Mesenchymal stem cell (in vitro differentiated cells and primary cell): Measurements from ENCODE around the gene AHNAK.

ENCODE experiments used
- DNase-seq: peaks from one replicate; pipeline ENCODE4 v3.0.0-alpha.2; 2013
- H2AFZ ChIP-seq: one replicate; pipeline ENCODE4 v1.6.1; 2013; ENCODE audit warnings: low read depth, mild to moderate bottlenecking, control low read depth, inconsistent platforms, low read length, moderate library complexity
- H2AK5ac ChIP-seq: 2 replicates; pipeline ENCODE4 v1.6.1; 2013; ENCODE audit warnings: low read length, moderate library complexity, mild to moderate bottlenecking, inconsistent platforms; ENCODE audit not compliant: severe bottlenecking
- H2BK120ac ChIP-seq: one replicate; pipeline ENCODE4 v1.6.1; 2013; ENCODE audit warnings: low read depth, mild to moderate bottlenecking, inconsistent platforms, low read length, moderate library complexity
- H2BK12ac ChIP-seq, 2 experiments: one replicate each; pipeline ENCODE4 v1.6.1; 2013; ENCODE audit warnings: inconsistent platforms in 2 of 2, low read length in 2 of 2, mild to moderate bottlenecking in 2 of 2, moderate library complexity in 2 of 2, control low read depth in 1 of 2
- H2BK15ac ChIP-seq: one replicate; pipeline ENCODE4 v1.6.1; 2013; ENCODE audit warnings: mild to moderate bottlenecking, low read depth, inconsistent platforms; ENCODE audit not compliant: poor library complexity, severe bottlenecking
- H2BK5ac ChIP-seq: 2 replicates; pipeline ENCODE4 v1.6.1; 2013; ENCODE audit warnings: low read depth, mild to moderate bottlenecking, low read length, control low read depth, inconsistent platforms; ENCODE audit not compliant: poor library complexity, severe bottlenecking
- H3K14ac ChIP-seq, 2 experiments: one replicate each; pipeline ENCODE4 v1.6.1; 2013; ENCODE audit warnings: inconsistent platforms in 2 of 2, low read length in 2 of 2, control low read depth in 1 of 2, mild to moderate bottlenecking in 1 of 2, moderate library complexity in 1 of 2
- H3K18ac ChIP-seq, 2 experiments: one replicate each; pipeline ENCODE4 v1.6.1; 2013; ENCODE audit warnings: inconsistent platforms in 2 of 2, low read length in 2 of 2, control low read depth in 1 of 2, low read depth in 1 of 2, mild to moderate bottlenecking in 1 of 2
- H3K23ac ChIP-seq, 2 experiments: one replicate each; pipeline ENCODE4 v1.6.1; 2013; ENCODE audit warnings: inconsistent platforms in 2 of 2, low read length in 2 of 2, mild to moderate bottlenecking in 2 of 2, moderate library complexity in 2 of 2, control low read depth in 1 of 2
- H3K27ac ChIP-seq: 2 replicates; pipeline ENCODE4 v1.5.1; 2013; ENCODE audit warnings: mild to moderate bottlenecking, moderate library complexity, low read length, control low read depth, inconsistent platforms; ENCODE audit not compliant: poor library complexity, severe bottlenecking
- H3K27me3 ChIP-seq, 2 experiments: 2 replicates each; pipeline versions ENCODE4 v1.6.1 to v1.7.0; 2013; ENCODE audit warnings: low read length in 2 of 2, mild to moderate bottlenecking in 2 of 2, moderate library complexity in 2 of 2, control low read depth in 1 of 2, inconsistent platforms in 1 of 2; ENCODE audit not compliant: control insufficient read depth in 1 of 2, insufficient read depth in 1 of 2
- H3K36me3 ChIP-seq, 2 experiments: 2 replicates each; pipeline versions ENCODE4 v1.6.1 to v1.7.0; 2013; ENCODE audit warnings: low read length in 2 of 2, control low read depth in 1 of 2, inconsistent platforms in 1 of 2, low read depth in 1 of 2, mild to moderate bottlenecking in 1 of 2; ENCODE audit not compliant: insufficient read depth in 2 of 2, control insufficient read depth in 1 of 2
- H3K4ac ChIP-seq, 2 experiments: one replicate each; pipeline ENCODE4 v1.6.1; 2013; ENCODE audit warnings: inconsistent platforms in 2 of 2, low read length in 2 of 2, mild to moderate bottlenecking in 2 of 2, moderate library complexity in 2 of 2, control low read depth in 1 of 2, low read depth in 1 of 2
- H3K4me1 ChIP-seq: 2 replicates; pipeline ENCODE4 v1.6.1; 2013; ENCODE audit warnings: low read depth, low read length, control low read depth; ENCODE audit not compliant: control insufficient read depth, insufficient read depth
- H3K4me2 ChIP-seq: 2 replicates; pipeline ENCODE4 v1.6.1; 2013; ENCODE audit warnings: low read length, mild to moderate bottlenecking, inconsistent platforms; ENCODE audit not compliant: poor library complexity, severe bottlenecking
- H3K4me3 ChIP-seq, 2 experiments: 2 replicates each; pipeline versions ENCODE4 v1.5.1 to v1.7.0; 2013; ENCODE audit warnings: low read length in 2 of 2, mild to moderate bottlenecking in 2 of 2, control low read depth in 1 of 2, low read depth in 1 of 2; ENCODE audit not compliant: insufficient read depth in 1 of 2
- H3K79me1 ChIP-seq: replicated peaks from 2 replicates; pipeline ENCODE4 v1.6.1; 2013; ENCODE audit warnings: mild to moderate bottlenecking, control low read depth, low read length, inconsistent platforms; ENCODE audit not compliant: poor library complexity, severe bottlenecking
- H3K9ac ChIP-seq: 2 replicates; pipeline ENCODE4 v1.7.0; 2013; ENCODE audit warnings: mild to moderate bottlenecking, low read length, moderate library complexity
- H3K9me3 ChIP-seq: 2 replicates; pipeline ENCODE4 v1.7.0; 2013; ENCODE audit warnings: mild to moderate bottlenecking, low read length; ENCODE audit not compliant: control insufficient read depth
- H4K8ac ChIP-seq: one replicate; pipeline ENCODE4 v1.6.1; 2013; ENCODE audit warnings: inconsistent platforms, mild to moderate bottlenecking, low read length, moderate library complexity
- H4K91ac ChIP-seq: one replicate; pipeline ENCODE4 v1.6.1; 2013; ENCODE audit warnings: mild to moderate bottlenecking, low read length, inconsistent platforms
- WGBS: methylation state at CpG from one replicate; pipeline ENCODE4 v1.1.7; 2013; ENCODE audit warnings: mixed read lengths; 5-methylcytosine and 5-hydroxymethylcytosine counted together

AHNAK gene

DNA sequence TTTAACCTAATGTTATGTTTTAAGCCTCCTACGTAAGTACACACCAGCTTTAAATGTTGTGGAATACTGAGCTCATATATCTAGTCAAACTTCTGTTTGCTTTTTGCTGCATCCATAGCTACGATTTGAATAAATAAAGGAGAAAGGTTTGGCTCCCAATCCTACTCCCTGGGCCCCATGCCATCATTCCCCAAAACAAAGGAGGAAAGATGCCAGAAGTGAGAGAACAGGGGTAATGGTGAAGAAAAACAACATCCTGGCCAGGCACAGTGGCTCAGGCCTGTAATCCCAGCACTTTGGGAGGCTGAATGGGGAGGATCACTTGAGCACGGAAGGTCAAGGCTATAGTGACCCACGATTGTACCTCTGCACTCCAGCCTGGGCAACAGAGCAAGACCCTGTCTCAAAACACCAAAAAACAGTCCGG, 101.3 kb downstream of the AHNAK start:
- WGBS: 95% methylated on average over 4 of the region's 5 CpGs

DNA sequence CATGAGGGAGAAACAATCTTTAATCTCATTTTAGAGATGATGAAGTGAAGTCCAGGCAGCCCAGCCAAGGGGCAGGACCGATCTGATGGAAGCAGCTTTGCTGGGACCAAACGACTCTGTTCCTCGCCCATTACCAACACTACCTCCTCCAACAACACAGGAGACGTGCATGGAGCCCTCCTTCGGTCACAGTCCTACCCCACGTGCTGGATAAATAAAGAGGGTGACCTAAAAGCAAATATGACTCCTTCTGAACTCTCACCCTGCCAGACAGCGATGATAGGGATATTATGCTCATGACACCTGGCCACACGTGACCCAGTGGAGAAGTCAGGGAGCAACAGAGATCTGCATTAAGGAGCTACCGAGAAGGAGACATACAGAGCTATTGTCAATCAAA, 101.8 kb downstream of the AHNAK start:
- Histone ChIP-seq H3K18ac (no peak overlapping the region), H3K79me1 (no peaks in the 10 kb centered on the region), H2BK15ac (no peak overlapping the region), H3K27me3 (no peaks in the 10 kb centered on the region), H3K14ac (no peak overlapping the region), H4K8ac (no peak overlapping the region), H3K27ac (peak overlapping the region; percentile 13), H3K4me3 (peak overlapping the region in 1 of 2 experiments; percentile 75), H2BK5ac (no peak overlapping the region), H3K23ac (no peak overlapping the region), H2BK12ac (no peak overlapping the region), H3K4me2 (no peak overlapping the region), H2AK5ac (peak overlapping the region; percentile 16), H2BK120ac (no peak overlapping the region), H3K9me3 (no peaks in the 10 kb centered on the region), H4K91ac (no peak overlapping the region), H3K4me1 (peaks cover 21% of the 10 kb centered on the region), H3K36me3 (no peaks in the 10 kb centered on the region), H2AFZ (no peak overlapping the region), H3K4ac (no peak overlapping the region), H3K9ac (peak overlapping the region; percentile 97)
- no peak for DNase-seq
- WGBS: 83% methylated on average over 8 of the region's 9 CpGs

More for the DNA sequence above, 101.3 kb downstream of the AHNAK start:
- no peak overlapping the region for H2BK12ac ChIP-seq
- H3K18ac ChIP-seq: no peak overlapping the region
- no peak overlapping the region for H4K91ac ChIP-seq
- no peak overlapping the region for H3K23ac ChIP-seq
- no peak overlapping the region for H2AFZ ChIP-seq
- H3K79me1 ChIP-seq: no peaks in the 10 kb centered on the region
- H3K4ac ChIP-seq: no peak overlapping the region
- H3K9ac ChIP-seq: peak overlapping the region; percentile 97
- no peak overlapping the region for H3K14ac ChIP-seq
- H2BK5ac ChIP-seq: no peak overlapping the region
- no peak overlapping the region for H3K27ac ChIP-seq
- no peaks in the 10 kb centered on the region for H3K36me3 ChIP-seq
- no peak overlapping the region for H4K8ac ChIP-seq
- no peak overlapping the region for H2BK120ac ChIP-seq
- H3K4me1 ChIP-seq: peaks cover 17% of the 10 kb centered on the region
- DNase-seq: peak; percentile 32
- no peaks in the 10 kb centered on the region for H3K9me3 ChIP-seq
- no peak overlapping the region for H3K4me2 ChIP-seq
- peak overlapping the region; percentile 8 for H2AK5ac ChIP-seq
- H3K4me3 ChIP-seq: peak overlapping the region in 1 of 2 experiments; percentile 75
- no peaks in the 10 kb centered on the region for H3K27me3 ChIP-seq
- no peak overlapping the region for H2BK15ac ChIP-seq

- Histone ChIP-seq H2BK5ac (peak overlapping the region; percentile 88), H2AFZ (no peak overlapping the region), H3K4me2 (peak overlapping the region; percentile 55), H3K9me3 (no peaks in the 10 kb centered on the region), H2BK12ac (no peak overlapping the region), H3K4ac (no peak overlapping the region), H3K79me1 (no peaks in the 10 kb centered on the region), H4K8ac (no peak overlapping the region), H3K14ac (no peak overlapping the region), H3K4me3 (peak overlapping the region; percentile 35 to 75), H3K23ac (no peak overlapping the region), H3K36me3 (no peaks in the 10 kb centered on the region), H3K4me1 (peaks cover 18% of the 10 kb centered on the region), H4K91ac (no peak overlapping the region), H3K27me3 (no peaks in the 10 kb centered on the region), H3K18ac (no peak overlapping the region), H3K27ac (peak overlapping the region; percentile 78), H3K9ac (peak overlapping the region; percentile 97), H2BK120ac (no peak overlapping the region), H2BK15ac (no peak overlapping the region), H2AK5ac (peak overlapping the region; percentile 93)
- DNase-seq: no peak
- 69% methylated on average over 23 of the region's 23 CpGs for WGBS
These were observed 102.3 kb downstream of the AHNAK start for GRCh38 chr11:62444236-62444833.

GRCh38 chr11:62443390-62444235, 103.0 kb downstream of the AHNAK start:
- Histone ChIP-seq H3K9me3 (no peaks in the 10 kb centered on the region), H3K27ac (peak overlapping the region; percentile 78), H2BK15ac (no peak overlapping the region), H4K91ac (no peak overlapping the region), H3K79me1 (no peaks in the 10 kb centered on the region), H2BK12ac (peak overlapping the region in 1 of 2 experiments; percentile 10), H3K18ac (no peak overlapping the region), H3K4me1 (peaks cover 15% of the 10 kb centered on the region), H3K36me3 (no peaks in the 10 kb centered on the region), H3K4me3 (peak overlapping the region in 1 of 2 experiments; percentile 75), H3K14ac (peak overlapping the region in 1 of 2 experiments; percentile 35), H3K4ac (no peak overlapping the region), H3K4me2 (peak overlapping the region; percentile 55), H3K27me3 (no peaks in the 10 kb centered on the region), H2AFZ (no peak overlapping the region), H4K8ac (no peak overlapping the region), H2BK120ac (no peak overlapping the region), H2AK5ac (peak overlapping the region; percentile 93), H3K9ac (peak overlapping the region; percentile 97), H3K23ac (no peak overlapping the region), H2BK5ac (peak overlapping the region; percentile 88)
- WGBS: 97% methylated on average over 15 of the region's 17 CpGs
- no peak for DNase-seq
